GM12878 (cell line): ENCODE data around the gene NEK5. TPM values are rescaled to one million over a fixed set of nuclear protein-coding genes. Genes with fewer than 3 reads are reported as not detected.

Source experiments
- ATAC-seq: fragments of 200-7000 bp; cut with Tn5 transposase; 3 replicates; pipeline ENCODE4 v1.9.1; 2020; ENCODE audit warnings: mild to moderate bottlenecking, moderate library complexity
- BruUV-seq: library from RNA; stranded (reverse); fragments of 400-500 nt; replicated peaks from 2 replicates; lab custom pipeline; 2021; lab: Mats Ljungman, UMichigan
- CTCF ChIA-PET: fragments of 300-600 bp; sonication (Branson Sonifier 250); formaldehyde crosslinking; extraction: SDS; loops from one replicate; lab custom pipeline; 2021; ENCODE audit warnings: inconsistent platforms; lab: Yijun Ruan, JAX
- POLR2A ChIA-PET: fragments of 350-600 bp; formaldehyde crosslinking; extraction: SDS; loops from one replicate; lab custom pipeline; 2021; ENCODE audit warnings: inconsistent platforms; lab: Charles Lee
- RAD21 ChIA-PET: fragments of 300-600 bp; sonication (Branson Sonifier 250); formaldehyde crosslinking; loops from one replicate; lab custom pipeline; 2023; ENCODE audit warnings: antibody characterized with exemption; ENCODE audit not compliant: unreplicated experiment; lab: Charles Lee
- SMC1A ChIA-PET: fragments of 300-600 bp; sonication (Branson Sonifier 250); formaldehyde crosslinking; loops from one replicate; lab custom pipeline; 2023; ENCODE audit not compliant: unreplicated experiment, uncharacterized antibody; lab: Charles Lee
- DNase-seq: peaks from one replicate; pipeline ENCODE4 v3.0.0-alpha.2; 2011; ENCODE audit warnings: low read depth, low spot score
- FAIRE-seq: peaks from 3 replicates; lab custom pipeline; 2011; peaks lifted over from hg19 to GRCh38; lab: Jason Lieb, UNC
- H2AFZ ChIP-seq: 2 replicates; pipeline ENCODE4 v1.6.0; 2011; ENCODE audit warnings: low read depth, low read length, control low read depth; ENCODE audit not compliant: control insufficient read depth
- H3K27ac ChIP-seq: 2 replicates; pipeline ENCODE4 v1.5.1; 2011; ENCODE audit warnings: control low read depth; ENCODE audit not compliant: control insufficient read depth, insufficient read depth
- H3K27me3 ChIP-seq, 2 experiments: replicated peaks in 1 of 2; 2 replicates each; pipeline versions ENCODE4 v1.6.0 to v1.6.1; 2011; ENCODE audit warnings: low read length in 1 of 2; ENCODE audit not compliant: control insufficient read depth in 2 of 2, insufficient read depth in 2 of 2
- H3K36me3 ChIP-seq, 2 experiments: 2 replicates each; pipeline ENCODE4 v1.5.1; 2011; ENCODE audit warnings: low read length in 1 of 2; ENCODE audit not compliant: control insufficient read depth in 2 of 2, insufficient read depth in 2 of 2
- H3K4me1 ChIP-seq: 2 replicates; pipeline ENCODE4 v1.6.1; 2011; ENCODE audit warnings: mild to moderate bottlenecking, low read length, moderate library complexity, mixed read lengths; ENCODE audit not compliant: control insufficient read depth, insufficient read depth
- H3K4me2 ChIP-seq: 2 replicates; pipeline ENCODE4 v1.6.0; 2011; ENCODE audit warnings: control low read depth; ENCODE audit not compliant: control insufficient read depth, insufficient read depth
- H3K4me3 ChIP-seq: fragments of 200-600 bp; sonication (generic); 2 replicates; pipeline ENCODE4 v1.5.1; 2016
- H3K79me2 ChIP-seq: 2 replicates; pipeline ENCODE4 v1.6.0; 2011; ENCODE audit warnings: low read length; ENCODE audit not compliant: control insufficient read depth, insufficient read depth
- H3K9ac ChIP-seq: 2 replicates; pipeline ENCODE4 v1.8.0; 2011; ENCODE audit warnings: low read length, control low read depth, mixed read lengths; ENCODE audit not compliant: control insufficient read depth, insufficient read depth
- H3K9me3 ChIP-seq: replicated peaks from 3 replicates; pipeline ENCODE4 v1.5.1; 2011; ENCODE audit warnings: mild to moderate bottlenecking, low read length; ENCODE audit not compliant: control insufficient read depth, insufficient read depth
- H4K20me1 ChIP-seq: 2 replicates; pipeline ENCODE4 v1.6.0; 2011; ENCODE audit not compliant: control insufficient read depth, insufficient read depth
- CBFB ChIP-seq: IDR thresholded peaks from 2 replicates; pipeline ENCODE4 v1.6.1; 2016; ENCODE audit warnings: antibody characterized with exemption, low read depth
- E4F1 ChIP-seq: fragments of 450-650 bp; IDR thresholded peaks from 2 replicates; pipeline ENCODE4 v1.6.1; 2018; ENCODE audit warnings: borderline replicate concordance, mild to moderate bottlenecking; ENCODE audit not compliant: partially characterized antibody
- FOS ChIP-seq: IDR thresholded peaks from 3 replicates; pipeline ENCODE4 v1.6.1; 2011; ENCODE audit warnings: borderline replicate concordance; ENCODE audit not compliant: insufficient read length; ENCODE audit errors: extremely low read depth
- HSF1 ChIP-seq: fragments of 150-350 bp; IDR thresholded peaks from 2 replicates; pipeline ENCODE4 v1.6.1; 2014; ENCODE audit warnings: mild to moderate bottlenecking, low read depth, low read length
- MXI1 ChIP-seq: fragments of 150-350 bp; IDR thresholded peaks from 2 replicates; pipeline ENCODE4 v1.6.1; 2011; ENCODE audit warnings: low read depth, mild to moderate bottlenecking, inconsistent platforms, low read length, improper control_type of control experiment
- RELA ChIP-seq: fragments of 450-650 bp; IDR thresholded peaks from 2 replicates; pipeline ENCODE4 v1.8.0; 2014; ENCODE audit warnings: borderline replicate concordance; ENCODE audit not compliant: partially characterized antibody
- STAT1 ChIP-seq: fragments of 450-650 bp; conservative IDR thresholded peaks from 2 replicates; pipeline ENCODE4 v1.6.1; 2014; ENCODE audit warnings: antibody characterized with exemption, mild to moderate bottlenecking
- ZNF24 ChIP-seq: fragments of 450-650 bp; IDR thresholded peaks from 2 replicates; pipeline ENCODE4 v1.6.1; 2017; ENCODE audit warnings: antibody characterized with exemption, mild to moderate bottlenecking
- WGBS: methylation state at CpG from one replicate; pipeline ENCODE4 v1.1.6; 2016; ENCODE audit warnings: low lambda C conversion rate; ENCODE audit not compliant: insufficient replicate concordance, insufficient coverage; ENCODE audit errors: missing lambda C conversion rate; 5-methylcytosine and 5-hydroxymethylcytosine counted together
- in situ Hi-C: fragments of 300-500 bp; cut with MboI; formaldehyde crosslinking; loops from 9 replicates; pipeline ENCODE4 v1.14.3; 2018; ENCODE audit warnings: mixed read lengths
- intact Hi-C: fragments of 100-400 bp; cut with micrococcal nuclease; formaldehyde crosslinking; loops from one replicate; pipeline ENCODE4 v1.14.2; 2022; ENCODE audit not compliant: unreplicated experiment
- polyA plus RNA-seq, 11 experiments: library from polyadenylated mRNA; depleted of rRNA in 4 of 11; unstranded in 6 of 11; stranded (reverse) in 5 of 11; fragments of >200 nt; fragmentation: Nextera tagmentation in 4 of 11; fragmentation: Illumina TruSeq in 1 of 11; extraction: Ambion mirVana in 4 of 11; extraction: Trizol in 1 of 11; gene quantifications; 1 replicate in 1 of 11; 2 replicates in 10 of 11; pipeline versions ENCODE4 v1.2.1 to v1.2.3, GENCODE V29; 2011 to 2016; ENCODE audit warnings: inconsistent platforms in 2 of 11, missing spikeins in 2 of 11, low read depth in 1 of 11
- total RNA-seq, 4 experiments: library from RNA; depleted of rRNA in 3 of 4; stranded (reverse); fragments of >200 nt in 3 of 4; fragmentation: Illumina TruSeq in 1 of 4; extraction: Trizol in 1 of 4; gene quantifications; 2 replicates each; pipeline versions ENCODE4 v1.2.1 to v1.2.3, GENCODE V29; 2013 to 2021

The NEK5 gene
- total and polyA plus RNA-seq, 10 of the 15 experiments (the other 5 are each of a cell fraction or from before 2014, with no cell fraction given) = 0.04 to 0.32 (median 0.20) TPM; not detected in 6

GRCh38 chr13:52158629-52159158, 29.8 kb upstream of the NEK5 start (continued):
- no peak for TF ChIP-seq RELA

- H3K4me3 ChIP-seq = no peak overlapping the region
- H3K4me1 ChIP-seq = peaks cover 5% of the 10 kb centered on the region; the same call in 1 of the 2 replicates
- H3K27ac ChIP-seq = no peak overlapping the region
- no peaks in the 10 kb centered on the region for H3K36me3 ChIP-seq
- in situ Hi-C loops (no loop called here), intact Hi-C loops (no loop called here)
- BruUV-seq = no TSS peak
- H3K79me2 ChIP-seq = no peaks in the 10 kb centered on the region
- ChIA-PET CTCF (interaction anchor here (0.5 to 1.6 kb wide), 5 partner anchors 10 to 1478 kb away, joined by 3 to 6 read pairs (median 4); partner anchors contain the start of genes NEK5 and VPS36), RAD21 (no interaction called here), SMC1A (interaction anchor here (1.2 to 1.7 kb wide), 5 partner anchors 10 to 275 kb away, joined by 3 to 6 read pairs (median 3); no protein-coding TSS in a partner anchor), POLR2A (no interaction called here)
- H3K9me3 ChIP-seq = no peaks in the 10 kb centered on the region
- H3K4me2 ChIP-seq = no peak overlapping the region
- H4K20me1 ChIP-seq = no peaks in the 10 kb centered on the region
- DNase-seq (no peak), ATAC-seq (no peak), FAIRE-seq (no peak)
- H3K9ac ChIP-seq = no peak overlapping the region
- no peaks in the 10 kb centered on the region for H3K27me3 ChIP-seq
- H2AFZ ChIP-seq = no peak overlapping the region
- WGBS = 73% methylated on average over 1 of the region's 1 CpG
- TF ChIP-seq HSF1 (no peak), MXI1 (no peak), ZNF24 (no peak), E4F1 (no peak), CBFB (no peak), STAT1 (no peak), FOS (no peak)
These were observed 27.9 kb upstream of the NEK5 start for GRCh38 chr13:52156724-52157261.
